Measurements from ENCODE around the gene MAP6.

GRCh38 chr11:75667255-75667830, 1.5 kb downstream of the MAP6 start:
- TF ChIP-seq CTCF (IDR thresholded peaks at IDR 0.05; ENCODE audit: low read length), result no peak
- TF ChIP-seq EZH2 (IDR thresholded peaks at IDR 0.05; ENCODE audit: borderline replicate concordance, low read length), result no peak

All from OCI-LY1 (cell line).